ENCODE data around the gene L1CAM. TPM values are rescaled to one million over a fixed set of nuclear protein-coding genes. Genes with fewer than 3 reads are reported as not detected.
A peak's percentile ranks its signal among the peaks of the same experiment; 100 is the strongest.

The L1CAM gene
- total and polyA plus RNA-seq, 12 donors, result 0.52 to 50.1 (median 7.2) TPM

GRCh38 chrX:153925739-153926551, 40.0 kb upstream of the L1CAM start, which contains the start of gene ARHGAP4:
Gene ARHGAP4, minus strand, starts transcription at chrX:153926264. Its CDS starts 62 bp downstream, at chrX:153926202.
- 10 to 38% (median 26%) methylated on average over 17 to 56 of the region's 59 CpGs; no CpG with 5 or more reads in 1 of the 4 donors for WGBS, 4 donors
- no peak for DNase-seq
- H3K9me3 ChIP-seq (replicated peaks in 1 of 3), result no peaks in the 10 kb centered on the region
- intact Hi-C loops (cut with DNase I), result no loop called here
- no peaks in the 10 kb centered on the region for H3K27me3 ChIP-seq
- H3K4me1 ChIP-seq (replicated peaks in 1 of 2), result peaks cover 13 to 45% of the 10 kb centered on the region in 2 donors
- H3K36me3 ChIP-seq (replicated peaks in 1 of 2), result peaks cover 0 to 11% of the 10 kb centered on the region in 2 donors
- TF ChIP-seq CTCF (IDR thresholded peaks at IDR 0.05) (peak in 1 of 6 experiments; percentile 0), POLR2A (IDR thresholded peaks at IDR 0.05) (no peak)
- H3K27ac ChIP-seq, result peak within 1 kb of the TSS; percentile 86 to 98 (median 95)
- peak within 1 kb of the TSS in 1 of 4 donors; percentile 64 for H3K4me3 ChIP-seq

- intact Hi-C loops (cut with DNase I), result no loop called here
- Histone ChIP-seq H3K4me1 (replicated peaks in 1 of 2) (peaks cover 13 to 45% of the 10 kb centered on the region in 2 donors), H3K27ac (peak overlapping the region in 3 of 5 donors; percentile 68 to 96 (median 94)), H3K9me3 (replicated peaks in 1 of 3) (no peaks in the 10 kb centered on the region), H3K27me3 (no peaks in the 10 kb centered on the region), H3K36me3 (replicated peaks in 1 of 2) (peaks cover 0 to 5% of the 10 kb centered on the region in 2 donors), H3K4me3 (peak overlapping the region in 1 of 4 donors; percentile 64)
- WGBS, 4 donors, result 73 to 83% (median 77%) methylated on average over 1 to 4 of the region's 4 CpGs
- TF ChIP-seq CTCF (IDR thresholded peaks at IDR 0.05) (no peak), POLR2A (IDR thresholded peaks at IDR 0.05) (no peak)
- no peak for DNase-seq
Measured at GRCh38 chrX:153925387-153925738, 39.4 kb upstream of the L1CAM start.

- Histone ChIP-seq H3K27ac (peak overlapping the region in 2 of 5 donors; percentile 34 to 96), H3K4me1 (replicated peaks in 1 of 2) (peaks cover 13 to 39% of the 10 kb centered on the region in 2 donors), H3K4me3 (no peak overlapping the region), H3K27me3 (peaks cover 1% of the 10 kb centered on the region), H3K36me3 (replicated peaks in 1 of 2) (no peaks in the 10 kb centered on the region), H3K9me3 (replicated peaks in 1 of 3) (no peaks in the 10 kb centered on the region)
- 25 to 47% (median 45%) methylated on average over 7 to 14 of the region's 14 CpGs for WGBS, 4 donors
- TF ChIP-seq CTCF (IDR thresholded peaks at IDR 0.05) (peak in 5 of 6 experiments; percentile 21 to 43 (median 31)), POLR2A (IDR thresholded peaks at IDR 0.05) (no peak)
- intact Hi-C loops (cut with DNase I), result no loop called here
- DNase-seq, result peak in 6 of 7 donors; percentile 50 to 79 (median 63)
Measured at GRCh38 chrX:153924149-153924861, 38.3 kb upstream of the L1CAM start.

All from adrenal gland (tissue), 12 donors.